ENCODE data around the gene AK1. TPM values are rescaled to one million over a fixed set of nuclear protein-coding genes. Genes with fewer than 3 reads are reported as not detected.
A peak's percentile ranks its signal among the peaks of the same experiment; 100 is the strongest.

AK1 gene
- total and polyA plus RNA-seq, 9 of the 15 experiments (the other 6 are each of a cell fraction or from before 2014, with no cell fraction given) = 10.1 to 71.8 (median 39.0) TPM

DNA sequence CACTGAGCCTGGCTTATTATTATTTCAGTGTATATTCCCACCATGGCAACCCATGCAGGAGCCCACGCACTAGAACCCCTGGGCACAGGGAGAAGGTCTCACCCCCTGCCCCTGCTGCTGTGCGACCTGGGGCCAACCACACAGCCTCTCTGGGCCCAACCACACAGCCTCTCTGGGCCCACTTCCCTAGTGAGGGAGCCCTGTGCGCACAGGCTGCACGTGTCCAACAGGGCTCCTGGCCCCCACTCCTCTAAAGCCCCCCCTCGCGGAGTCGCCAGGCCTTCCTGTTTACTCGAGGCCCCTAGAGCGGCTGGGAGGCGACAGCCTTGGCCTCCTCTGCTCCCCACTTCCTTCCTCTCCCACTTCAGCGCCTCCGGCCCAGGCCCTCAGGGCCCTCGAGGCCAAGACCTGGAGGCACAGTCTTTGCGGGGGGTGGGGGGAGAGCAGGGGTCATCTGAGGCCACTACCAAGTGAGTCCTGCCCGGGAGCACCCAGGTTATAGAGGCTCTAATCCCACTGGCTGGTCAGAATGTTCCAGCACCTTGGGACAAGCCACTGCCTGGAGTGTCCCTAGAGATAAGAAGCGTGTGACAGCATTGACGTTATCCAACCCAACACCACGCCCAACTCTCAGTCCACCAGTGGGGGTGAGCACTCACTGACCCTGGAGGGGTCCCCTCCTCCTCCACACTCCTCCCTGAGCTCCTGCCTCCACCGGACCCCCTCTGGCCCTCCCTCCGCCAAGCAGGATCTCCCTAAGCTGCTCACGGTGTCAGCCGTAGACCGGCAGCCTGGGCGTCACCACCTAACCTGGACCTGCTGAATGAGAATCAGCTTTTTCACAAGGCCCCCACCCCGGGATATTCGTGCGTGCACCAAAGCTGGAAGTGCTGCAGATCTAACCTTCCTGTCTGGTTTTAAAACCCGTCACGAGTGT is 15.1 kb downstream of the AK1 start:
- Histone ChIP-seq H3K9me1 (ENCODE audit: control insufficient read depth, insufficient read depth, low read length) (peaks cover 5% of the 10 kb centered on the region), H3K9me3 (replicated peaks; ENCODE audit: control insufficient read depth, insufficient read depth, low read depth, low read length) (no peaks in the 10 kb centered on the region), H4K20me1 (replicated peaks; ENCODE audit: control insufficient read depth, insufficient read depth, low read length) (no peaks in the 10 kb centered on the region), H3K4me1 (replicated peaks in 1 of 2; ENCODE audit: control insufficient read depth in 2 of 2, insufficient read depth in 2 of 2, low read length in 2 of 2) (peaks cover 57 to 83% of the 10 kb centered on the region in 2 experiments), H2AFZ (ENCODE audit: low read depth, low read length) (peak overlapping the region; percentile 87), H3K9ac (ENCODE audit: insufficient read depth in 1 of 2, low read depth in 2 of 2, low read length in 2 of 2) (peak overlapping the region; percentile 69 to 90), H3K4me2 (ENCODE audit: insufficient read depth, low read length) (peak overlapping the region; percentile 72), H3K27ac (ENCODE audit: extremely low read depth, low read depth, low read length) (peak overlapping the region; percentile 91), H3K27me3 (ENCODE audit: control insufficient read depth in 2 of 2, insufficient read depth in 2 of 2, low read length in 2 of 2) (no peaks in the 10 kb centered on the region), H3K4me3 (no peak overlapping the region; the same call in 1 of the 2 replicates), H3K36me3 (ENCODE audit: control insufficient read depth, insufficient read depth, low read length) (peaks cover 5% of the 10 kb centered on the region; the same call in 1 of the 3 replicates), H3K79me2 (ENCODE audit: control insufficient read depth, insufficient read depth, low read length) (no peaks in the 10 kb centered on the region)
- in situ Hi-C loops (cut with MboI) (no loop called here), intact Hi-C loops (cut with micrococcal nuclease) (loop anchor here (1.0 kb wide), 1 partner anchor 34 kb away; no protein-coding TSS in a partner anchor)
- ChIA-PET POLR2A (interaction anchor here (0.6 to 3.1 kb wide), 13 partner anchors 9 to 127 kb away, joined by 3 to 16 read pairs (median 4); partner anchors contain the start of gene TOR2A), CTCF (ENCODE audit: low intra/inter-chr PET ratio) (interaction anchor here (1.0 kb wide), 1 partner anchor 59 kb away, joined by 3 read pairs; no protein-coding TSS in a partner anchor)
- BruUV-seq (replicated peaks) = no TSS peak
- peak; percentile 89 to 93 (median 91) for DNase-seq (ENCODE audit: extremely low read depth in 1 of 4, low spot score in 3 of 4)
- 2% methylated on average over 27 of the region's 29 CpGs for WGBS (ENCODE audit: insufficient coverage, low coverage, missing lambda C conversion rate)
- peak; percentile 97 for FAIRE-seq
- peak; percentile 89 for ATAC-seq
- peak; percentile 62; the same call in 1 of the 2 replicates for TF ChIP-seq MYNN (IDR thresholded peaks at IDR 0.05)
- TF ChIP-seq MYNN (CRISPR knock-in tag; IDR thresholded peaks at IDR 0.05) = no peak
- peak; percentile 84 for TF ChIP-seq EP300 (IDR thresholded peaks at IDR 0.05; ENCODE audit: low read length)
- TF ChIP-seq, protein P1, sequence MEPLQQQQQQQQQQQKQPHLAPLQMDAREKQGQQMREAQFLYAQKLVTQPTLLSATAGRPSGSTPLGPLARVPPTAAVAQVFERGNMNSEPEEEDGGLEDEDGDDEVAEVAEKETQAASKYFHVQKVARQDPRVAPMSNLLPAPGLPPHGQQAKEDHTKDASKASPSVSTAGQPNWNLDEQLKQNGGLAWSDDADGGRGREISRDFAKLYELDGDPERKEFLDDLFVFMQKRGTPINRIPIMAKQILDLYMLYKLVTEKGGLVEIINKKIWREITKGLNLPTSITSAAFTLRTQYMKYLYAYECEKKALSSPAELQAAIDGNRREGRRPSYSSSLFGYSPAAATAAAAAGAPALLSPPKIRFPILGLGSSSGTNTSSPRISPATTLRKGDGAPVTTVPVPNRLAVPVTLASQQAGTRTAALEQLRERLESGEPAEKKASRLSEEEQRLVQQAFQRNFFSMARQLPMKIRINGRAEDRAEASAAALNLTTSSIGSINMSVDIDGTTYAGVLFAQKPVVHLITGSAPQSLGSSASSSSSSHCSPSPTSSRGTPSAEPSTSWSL (CRISPR knock-in tag; IDR thresholded peaks at IDR 0.05; ENCODE audit: borderline replicate concordance) = no peak
- peak in 1 of 2 experiments; percentile 23; a peak in 1 of 4 replicates for TF ChIP-seq ETV6 (IDR thresholded peaks at IDR 0.05; ENCODE audit: borderline replicate concordance in 1 of 2, low read depth in 2 of 2, low read length in 1 of 2)
- no peak for TF ChIP-seq ETV6 (CRISPR knock-in tag; IDR thresholded peaks at IDR 0.05; ENCODE audit: borderline replicate concordance)
- no peak for TF ChIP-seq EZH2 (IDR thresholded peaks at IDR 0.05; ENCODE audit: borderline replicate concordance, low read depth, low read length)
- TF ChIP-seq ZNF717 (CRISPR knock-in tag; IDR thresholded peaks at IDR 0.05) = no peak
- no peak for TF ChIP-seq TAF9B (IDR thresholded peaks at IDR 0.05; ENCODE audit: partially characterized antibody)
- TF ChIP-seq, protein P2, sequence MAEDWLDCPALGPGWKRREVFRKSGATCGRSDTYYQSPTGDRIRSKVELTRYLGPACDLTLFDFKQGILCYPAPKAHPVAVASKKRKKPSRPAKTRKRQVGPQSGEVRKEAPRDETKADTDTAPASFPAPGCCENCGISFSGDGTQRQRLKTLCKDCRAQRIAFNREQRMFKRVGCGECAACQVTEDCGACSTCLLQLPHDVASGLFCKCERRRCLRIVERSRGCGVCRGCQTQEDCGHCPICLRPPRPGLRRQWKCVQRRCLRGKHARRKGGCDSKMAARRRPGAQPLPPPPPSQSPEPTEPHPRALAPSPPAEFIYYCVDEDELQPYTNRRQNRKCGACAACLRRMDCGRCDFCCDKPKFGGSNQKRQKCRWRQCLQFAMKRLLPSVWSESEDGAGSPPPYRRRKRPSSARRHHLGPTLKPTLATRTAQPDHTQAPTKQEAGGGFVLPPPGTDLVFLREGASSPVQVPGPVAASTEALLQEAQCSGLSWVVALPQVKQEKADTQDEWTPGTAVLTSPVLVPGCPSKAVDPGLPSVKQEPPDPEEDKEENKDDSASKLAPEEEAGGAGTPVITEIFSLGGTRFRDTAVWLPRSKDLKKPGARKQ (CRISPR knock-in tag; IDR thresholded peaks at IDR 0.05) = no peak
- TF ChIP-seq TEAD2 (tag; IDR thresholded peaks at IDR 0.05) = no peak
- peak; percentile 41; the same call in 1 of the 2 replicates for TF ChIP-seq KLF13 (tag; IDR thresholded peaks at IDR 0.05; ENCODE audit: borderline replicate concordance, low read depth)
- no peak for TF ChIP-seq SNRNP70 (optimal IDR thresholded peaks at IDR 0.05; ENCODE audit: low read depth, low read length)
- peak; percentile 88 for TF ChIP-seq CREM (IDR thresholded peaks at IDR 0.05; ENCODE audit: low read depth)
- TF ChIP-seq GTF2E2 (tag; IDR thresholded peaks at IDR 0.05) = peak; percentile 63; the same call in 1 of the 2 replicates
- no peak for TF ChIP-seq SAP30 (IDR thresholded peaks at IDR 0.05; ENCODE audit: borderline replicate concordance, insufficient read depth, low read depth, low read length, poor library complexity, severe bottlenecking)
- TF ChIP-seq RBM22 (IDR thresholded peaks at IDR 0.05; ENCODE audit: low read depth, low read length, poor library complexity, severe bottlenecking) = peak; percentile 36
- no peak for TF ChIP-seq BCL6 (CRISPR knock-in tag; IDR thresholded peaks at IDR 0.05)
- no peak for TF ChIP-seq NELFE (IDR thresholded peaks at IDR 0.05; ENCODE audit: insufficient read depth, insufficient read length)
